ENCODE data around the gene CHST5.

DNA sequence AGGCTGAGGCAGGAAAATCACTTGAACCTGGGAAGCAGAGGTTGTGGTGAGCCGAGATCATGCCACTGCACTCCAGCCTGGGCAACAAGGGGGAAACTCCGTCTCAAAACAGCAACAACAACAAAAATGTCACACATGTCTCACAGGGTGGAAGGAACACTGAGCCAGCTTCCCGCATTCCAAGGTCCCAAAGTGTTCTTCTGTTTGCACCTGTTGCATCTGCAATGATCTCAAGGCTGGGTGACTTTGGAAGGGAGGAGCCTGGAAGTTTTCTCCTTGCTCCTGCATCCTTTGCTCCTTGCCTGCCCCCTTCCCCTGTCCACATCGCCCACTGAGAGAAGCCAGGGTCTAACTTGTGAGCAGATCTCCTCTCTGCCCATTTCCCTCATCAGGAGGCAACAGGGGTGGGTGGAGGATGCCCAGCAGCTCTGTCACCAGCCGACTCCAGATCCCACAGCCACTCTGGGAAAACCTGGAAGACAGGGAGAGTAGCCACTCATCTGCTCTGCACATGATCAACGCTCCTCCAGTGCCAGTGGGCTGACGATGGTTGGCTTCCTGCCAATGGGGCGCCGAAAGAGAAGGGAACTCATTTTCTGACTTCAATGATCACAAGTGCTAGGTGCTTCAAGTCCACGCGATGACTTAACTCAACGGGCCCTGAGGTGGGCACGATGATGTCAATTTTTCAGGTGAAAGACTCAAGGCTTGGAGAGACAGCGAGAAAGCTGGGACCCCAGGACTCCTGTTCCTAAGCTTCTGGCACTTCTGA lies 53.3 kb downstream of the CHST5 start:
- TF ChIP-seq TAF1 (IDR thresholded peaks at IDR 0.05; ENCODE audit: low read depth) (no peak), EP300 (conservative IDR thresholded peaks at IDR 0.05; ENCODE audit: poor library complexity, severe bottlenecking) (no peak), EZH2 (IDR thresholded peaks at IDR 0.05; ENCODE audit: borderline replicate concordance, insufficient read depth, low read length, poor library complexity, severe bottlenecking) (no peak), MXI1 (conservative IDR thresholded peaks at IDR 0.05; ENCODE audit: poor library complexity, severe bottlenecking) (no peak), SMC3 (conservative IDR thresholded peaks at IDR 0.05; ENCODE audit: poor library complexity) (no peak), RAD21 (conservative IDR thresholded peaks at IDR 0.05) (no peak)
- TF ChIP-seq, protein P1, sequence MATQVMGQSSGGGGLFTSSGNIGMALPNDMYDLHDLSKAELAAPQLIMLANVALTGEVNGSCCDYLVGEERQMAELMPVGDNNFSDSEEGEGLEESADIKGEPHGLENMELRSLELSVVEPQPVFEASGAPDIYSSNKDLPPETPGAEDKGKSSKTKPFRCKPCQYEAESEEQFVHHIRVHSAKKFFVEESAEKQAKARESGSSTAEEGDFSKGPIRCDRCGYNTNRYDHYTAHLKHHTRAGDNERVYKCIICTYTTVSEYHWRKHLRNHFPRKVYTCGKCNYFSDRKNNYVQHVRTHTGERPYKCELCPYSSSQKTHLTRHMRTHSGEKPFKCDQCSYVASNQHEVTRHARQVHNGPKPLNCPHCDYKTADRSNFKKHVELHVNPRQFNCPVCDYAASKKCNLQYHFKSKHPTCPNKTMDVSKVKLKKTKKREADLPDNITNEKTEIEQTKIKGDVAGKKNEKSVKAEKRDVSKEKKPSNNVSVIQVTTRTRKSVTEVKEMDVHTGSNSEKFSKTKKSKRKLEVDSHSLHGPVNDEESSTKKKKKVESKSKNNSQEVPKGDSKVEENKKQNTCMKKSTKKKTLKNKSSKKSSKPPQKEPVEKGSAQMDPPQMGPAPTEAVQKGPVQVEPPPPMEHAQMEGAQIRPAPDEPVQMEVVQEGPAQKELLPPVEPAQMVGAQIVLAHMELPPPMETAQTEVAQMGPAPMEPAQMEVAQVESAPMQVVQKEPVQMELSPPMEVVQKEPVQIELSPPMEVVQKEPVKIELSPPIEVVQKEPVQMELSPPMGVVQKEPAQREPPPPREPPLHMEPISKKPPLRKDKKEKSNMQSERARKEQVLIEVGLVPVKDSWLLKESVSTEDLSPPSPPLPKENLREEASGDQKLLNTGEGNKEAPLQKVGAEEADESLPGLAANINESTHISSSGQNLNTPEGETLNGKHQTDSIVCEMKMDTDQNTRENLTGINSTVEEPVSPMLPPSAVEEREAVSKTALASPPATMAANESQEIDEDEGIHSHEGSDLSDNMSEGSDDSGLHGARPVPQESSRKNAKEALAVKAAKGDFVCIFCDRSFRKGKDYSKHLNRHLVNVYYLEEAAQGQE (IDR thresholded peaks at IDR 0.05; ENCODE audit: borderline replicate concordance), result no peak
- TF ChIP-seq, protein P2, sequence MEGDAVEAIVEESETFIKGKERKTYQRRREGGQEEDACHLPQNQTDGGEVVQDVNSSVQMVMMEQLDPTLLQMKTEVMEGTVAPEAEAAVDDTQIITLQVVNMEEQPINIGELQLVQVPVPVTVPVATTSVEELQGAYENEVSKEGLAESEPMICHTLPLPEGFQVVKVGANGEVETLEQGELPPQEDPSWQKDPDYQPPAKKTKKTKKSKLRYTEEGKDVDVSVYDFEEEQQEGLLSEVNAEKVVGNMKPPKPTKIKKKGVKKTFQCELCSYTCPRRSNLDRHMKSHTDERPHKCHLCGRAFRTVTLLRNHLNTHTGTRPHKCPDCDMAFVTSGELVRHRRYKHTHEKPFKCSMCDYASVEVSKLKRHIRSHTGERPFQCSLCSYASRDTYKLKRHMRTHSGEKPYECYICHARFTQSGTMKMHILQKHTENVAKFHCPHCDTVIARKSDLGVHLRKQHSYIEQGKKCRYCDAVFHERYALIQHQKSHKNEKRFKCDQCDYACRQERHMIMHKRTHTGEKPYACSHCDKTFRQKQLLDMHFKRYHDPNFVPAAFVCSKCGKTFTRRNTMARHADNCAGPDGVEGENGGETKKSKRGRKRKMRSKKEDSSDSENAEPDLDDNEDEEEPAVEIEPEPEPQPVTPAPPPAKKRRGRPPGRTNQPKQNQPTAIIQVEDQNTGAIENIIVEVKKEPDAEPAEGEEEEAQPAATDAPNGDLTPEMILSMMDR (IDR thresholded peaks at IDR 0.05; ENCODE audit: poor library complexity, severe bottlenecking), result no peak

Measured in neural cell (in vitro differentiated cells).